ENCODE measurements around the gene METTL2B.
"Not testable (repeated sequence)": the region's sequence is repeated elsewhere in the genome, so short reads cannot be mapped to it uniquely, and the experiment has no call there.

Gene METTL2B

DNA sequence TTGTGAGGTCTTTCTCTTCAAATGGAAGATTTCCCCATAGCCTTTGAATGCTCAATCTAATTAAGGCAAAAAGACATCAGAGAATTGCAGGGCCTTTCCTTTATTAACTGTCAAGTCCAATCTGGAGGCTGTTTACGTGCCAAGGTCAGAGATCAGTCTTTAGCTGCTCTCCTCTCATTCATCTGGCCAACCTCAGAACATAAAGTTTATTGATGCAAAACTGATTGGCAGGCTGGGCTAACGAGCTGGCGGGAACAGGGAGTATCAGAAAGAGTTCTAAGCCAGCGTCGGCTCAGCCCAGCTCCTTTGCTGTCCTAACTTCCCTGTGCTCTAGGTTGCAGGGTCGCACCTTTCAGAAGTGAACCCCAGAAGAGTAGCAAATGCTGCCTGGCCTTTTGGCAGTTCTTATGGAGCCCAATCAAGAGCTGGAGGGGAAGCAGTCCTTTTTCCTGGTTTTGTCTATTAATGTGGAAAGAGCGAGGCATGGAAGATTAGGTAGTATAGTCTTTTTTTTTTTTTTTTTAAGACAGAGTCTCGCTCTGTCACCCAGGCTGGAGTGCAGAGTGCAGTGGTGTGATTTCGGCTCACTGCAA lies 47.5 kb downstream of the METTL2B start:
- not testable (repeated sequence) for H3K27ac ChIP-seq (ENCODE audit: low read depth, low read length); H3K36me3 ChIP-seq (ENCODE audit: control insufficient read depth in 5 of 5, insufficient read depth in 5 of 5, low read length in 5 of 5); H3K9me3 ChIP-seq (ENCODE audit: control insufficient read depth in 5 of 5, low read length in 5 of 5); H3K9ac ChIP-seq (ENCODE audit: low read length in 5 of 5); H3K27me3 ChIP-seq (ENCODE audit: control insufficient read depth in 5 of 5, insufficient read depth in 4 of 5, low read length in 5 of 5); H3K4me1 ChIP-seq (ENCODE audit: control insufficient read depth in 5 of 5, insufficient read depth in 5 of 5, low read length in 5 of 5); H3K4me3 ChIP-seq (ENCODE audit: low read depth in 1 of 5, low read length in 5 of 5)

DNA sequence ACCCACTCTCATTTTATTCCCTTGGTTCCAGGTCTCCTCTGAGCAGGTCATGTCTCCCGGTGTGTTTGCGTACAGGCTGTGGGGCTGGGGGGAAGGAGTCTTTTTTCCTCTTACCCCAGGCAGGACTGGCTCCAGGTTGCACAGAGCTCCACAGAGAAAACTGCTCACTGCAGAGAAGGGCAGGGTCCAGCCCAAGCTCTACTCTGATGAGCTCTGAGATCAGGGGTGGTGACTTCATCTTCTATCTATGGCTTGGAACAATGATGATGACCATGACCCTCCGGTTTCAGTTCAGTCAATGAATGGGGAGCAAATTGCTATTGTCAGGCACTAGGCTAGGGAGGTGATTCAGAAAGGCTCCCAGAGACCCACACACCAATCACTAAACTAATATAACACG lies 49.0 kb downstream of the METTL2B start:
- not testable (repeated sequence) for H3K9ac ChIP-seq (ENCODE audit: low read length in 5 of 5); H3K4me3 ChIP-seq (ENCODE audit: low read depth in 1 of 5, low read length in 5 of 5); H3K9me3 ChIP-seq (ENCODE audit: control insufficient read depth in 5 of 5, low read length in 5 of 5); H3K36me3 ChIP-seq (ENCODE audit: control insufficient read depth in 5 of 5, insufficient read depth in 5 of 5, low read length in 5 of 5); H3K27ac ChIP-seq (ENCODE audit: low read depth, low read length); H3K27me3 ChIP-seq (ENCODE audit: control insufficient read depth in 5 of 5, insufficient read depth in 4 of 5, low read length in 5 of 5)
- H3K4me1 ChIP-seq (ENCODE audit: control insufficient read depth in 5 of 5, insufficient read depth in 5 of 5, low read length in 5 of 5) = peaks cover 3 to 19% (median 12%) of the 10 kb centered on the region in 5 donors

DNA sequence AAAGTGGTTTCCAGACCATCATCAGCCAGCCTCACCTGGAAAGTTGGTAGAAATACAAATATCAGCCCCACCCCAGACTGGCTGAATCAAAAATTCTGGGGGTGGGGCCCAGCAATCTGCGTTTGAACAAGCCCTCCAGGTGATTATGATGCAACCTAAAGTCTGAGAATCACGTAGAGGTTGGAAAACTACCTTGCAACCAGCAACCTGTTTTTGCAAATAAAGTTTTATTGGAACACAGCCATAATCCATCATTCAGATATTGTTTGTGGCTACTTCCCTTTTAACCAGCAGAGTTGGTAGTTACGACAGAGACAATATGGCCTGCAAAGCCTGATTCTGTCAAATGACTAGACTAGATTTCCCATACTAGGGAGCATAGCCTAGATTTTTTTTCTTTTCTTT lies 49.5 kb downstream of the METTL2B start:
- not testable (repeated sequence) for H3K27ac ChIP-seq (ENCODE audit: low read depth, low read length); H3K36me3 ChIP-seq (ENCODE audit: control insufficient read depth in 5 of 5, insufficient read depth in 5 of 5, low read length in 5 of 5); H3K4me3 ChIP-seq (ENCODE audit: low read depth in 1 of 5, low read length in 5 of 5); H3K9me3 ChIP-seq (ENCODE audit: control insufficient read depth in 5 of 5, low read length in 5 of 5); H3K9ac ChIP-seq (ENCODE audit: low read length in 5 of 5); H3K27me3 ChIP-seq (ENCODE audit: control insufficient read depth in 5 of 5, insufficient read depth in 4 of 5, low read length in 5 of 5)
- H3K4me1 ChIP-seq (ENCODE audit: control insufficient read depth in 5 of 5, insufficient read depth in 5 of 5, low read length in 5 of 5) = peaks cover 3 to 19% (median 12%) of the 10 kb centered on the region in 5 donors

DNA sequence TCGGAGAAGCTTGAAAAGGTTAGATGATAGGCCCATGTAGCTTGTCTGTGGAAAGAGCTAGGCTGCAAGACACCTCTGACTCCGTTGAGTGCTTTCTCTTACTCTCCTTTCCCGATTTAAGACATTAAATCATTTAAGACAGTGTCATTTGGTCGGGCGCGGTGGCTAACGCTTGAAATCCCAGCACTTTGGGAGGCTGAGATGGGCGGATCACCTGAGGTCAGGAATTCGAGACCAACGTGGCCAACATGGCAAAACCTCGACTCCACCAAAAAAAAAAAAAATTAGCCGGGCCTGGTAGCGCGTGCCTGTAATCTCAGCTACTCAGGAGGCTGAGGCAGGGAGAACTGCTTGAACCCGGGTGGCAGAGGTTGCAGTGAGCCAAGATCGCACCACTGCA lies 52.6 kb downstream of the METTL2B start:
- H3K9me3 ChIP-seq (ENCODE audit: control insufficient read depth in 5 of 5, low read length in 5 of 5); H3K27me3 ChIP-seq (ENCODE audit: control insufficient read depth in 5 of 5, insufficient read depth in 4 of 5, low read length in 5 of 5); H3K36me3 ChIP-seq (ENCODE audit: control insufficient read depth in 5 of 5, insufficient read depth in 5 of 5, low read length in 5 of 5); H3K27ac ChIP-seq (ENCODE audit: low read depth, low read length); H3K4me3 ChIP-seq (ENCODE audit: low read depth in 1 of 5, low read length in 5 of 5); H3K9ac ChIP-seq (ENCODE audit: low read length in 5 of 5): not testable (repeated sequence)
- H3K4me1 ChIP-seq (ENCODE audit: control insufficient read depth in 5 of 5, insufficient read depth in 5 of 5, low read length in 5 of 5) = peaks cover 0 to 24% (median 20%) of the 10 kb centered on the region in 5 donors

DNA sequence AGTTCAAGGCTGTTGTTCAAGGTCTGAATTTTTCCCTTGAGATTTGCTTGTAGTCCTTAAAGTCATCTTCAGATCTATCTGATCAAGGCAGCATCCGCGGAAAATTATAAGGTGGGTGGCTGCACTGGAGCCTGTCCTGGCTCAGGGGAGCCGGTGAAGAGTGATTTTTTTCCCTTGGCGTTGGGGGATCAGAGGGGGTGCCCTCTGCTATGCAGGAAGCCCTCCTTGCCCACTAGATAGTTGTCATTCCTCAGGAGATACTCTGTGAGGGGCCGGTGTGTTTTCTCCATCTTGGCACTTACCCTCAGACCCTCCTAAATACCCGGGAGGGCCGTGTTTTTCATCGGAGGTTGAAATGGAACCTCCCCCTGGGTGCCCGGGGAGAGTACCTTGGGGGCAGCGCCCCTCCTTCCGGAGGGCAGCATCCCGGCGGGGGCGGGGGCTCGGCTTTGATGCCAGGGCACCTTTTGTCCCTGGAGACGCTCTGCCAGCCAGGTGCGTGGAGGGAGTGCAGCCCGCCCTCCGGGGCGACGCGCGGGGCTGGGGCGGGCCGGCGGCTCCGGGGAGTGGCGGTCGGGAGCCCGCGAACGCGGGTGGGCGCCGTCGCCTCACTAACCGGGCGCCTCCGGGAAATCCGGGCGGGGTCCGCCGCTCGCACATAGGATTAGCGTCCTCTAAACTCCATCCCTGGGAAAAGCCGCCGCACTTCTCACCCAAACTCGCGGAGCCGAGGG lies 53.7 kb downstream of the METTL2B start:
- peak overlapping the region; percentile 57 for H3K27ac ChIP-seq (ENCODE audit: low read depth, low read length)
- H3K27me3 ChIP-seq (ENCODE audit: control insufficient read depth in 5 of 5, insufficient read depth in 4 of 5, low read length in 5 of 5); H3K9me3 ChIP-seq (ENCODE audit: control insufficient read depth in 5 of 5, low read length in 5 of 5); H3K36me3 ChIP-seq (ENCODE audit: control insufficient read depth in 5 of 5, insufficient read depth in 5 of 5, low read length in 5 of 5): not testable (repeated sequence)
- peak overlapping the region; percentile 56 to 70 (median 63) for H3K4me3 ChIP-seq (ENCODE audit: low read depth in 1 of 5, low read length in 5 of 5)
- H3K4me1 ChIP-seq (ENCODE audit: control insufficient read depth in 5 of 5, insufficient read depth in 5 of 5, low read length in 5 of 5) = peaks cover 0 to 25% (median 24%) of the 10 kb centered on the region in 5 donors
- H3K9ac ChIP-seq (ENCODE audit: low read length in 5 of 5) = peak overlapping the region in 3 of 5 donors; percentile 75 to 82 (median 75)

DNA sequence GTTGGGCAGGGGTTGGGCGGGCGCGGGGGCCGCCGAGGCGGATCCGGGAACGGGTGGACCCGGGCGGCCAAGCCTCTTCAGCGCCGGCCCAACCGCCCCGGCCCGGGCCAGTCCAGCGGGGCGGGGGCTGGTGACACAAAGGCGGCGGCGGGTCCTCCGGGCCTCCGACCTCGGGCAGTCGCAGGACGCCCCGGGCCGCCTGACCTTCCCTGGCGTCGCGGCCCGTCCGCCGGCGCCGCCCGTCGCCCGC lies 54.2 kb downstream of the METTL2B start:
- Histone ChIP-seq H3K4me1 (ENCODE audit: control insufficient read depth in 5 of 5, insufficient read depth in 5 of 5, low read length in 5 of 5) (peaks cover 0 to 28% (median 24%) of the 10 kb centered on the region in 5 donors), H3K36me3 (ENCODE audit: control insufficient read depth in 5 of 5, insufficient read depth in 5 of 5, low read length in 5 of 5) (peaks cover 0 to 2% (median 0%) of the 10 kb centered on the region in 5 donors), H3K9me3 (ENCODE audit: control insufficient read depth in 5 of 5, low read length in 5 of 5) (no peaks in the 10 kb centered on the region), H3K27ac (ENCODE audit: low read depth, low read length) (peak overlapping the region; percentile 57), H3K4me3 (ENCODE audit: low read depth in 1 of 5, low read length in 5 of 5) (peak overlapping the region in 4 of 5 donors; percentile 56 to 70 (median 61)), H3K9ac (ENCODE audit: low read length in 5 of 5) (peak overlapping the region in 3 of 5 donors; percentile 56 to 82 (median 75)), H3K27me3 (ENCODE audit: control insufficient read depth in 5 of 5, insufficient read depth in 4 of 5, low read length in 5 of 5) (no peaks in the 10 kb centered on the region)

DNA sequence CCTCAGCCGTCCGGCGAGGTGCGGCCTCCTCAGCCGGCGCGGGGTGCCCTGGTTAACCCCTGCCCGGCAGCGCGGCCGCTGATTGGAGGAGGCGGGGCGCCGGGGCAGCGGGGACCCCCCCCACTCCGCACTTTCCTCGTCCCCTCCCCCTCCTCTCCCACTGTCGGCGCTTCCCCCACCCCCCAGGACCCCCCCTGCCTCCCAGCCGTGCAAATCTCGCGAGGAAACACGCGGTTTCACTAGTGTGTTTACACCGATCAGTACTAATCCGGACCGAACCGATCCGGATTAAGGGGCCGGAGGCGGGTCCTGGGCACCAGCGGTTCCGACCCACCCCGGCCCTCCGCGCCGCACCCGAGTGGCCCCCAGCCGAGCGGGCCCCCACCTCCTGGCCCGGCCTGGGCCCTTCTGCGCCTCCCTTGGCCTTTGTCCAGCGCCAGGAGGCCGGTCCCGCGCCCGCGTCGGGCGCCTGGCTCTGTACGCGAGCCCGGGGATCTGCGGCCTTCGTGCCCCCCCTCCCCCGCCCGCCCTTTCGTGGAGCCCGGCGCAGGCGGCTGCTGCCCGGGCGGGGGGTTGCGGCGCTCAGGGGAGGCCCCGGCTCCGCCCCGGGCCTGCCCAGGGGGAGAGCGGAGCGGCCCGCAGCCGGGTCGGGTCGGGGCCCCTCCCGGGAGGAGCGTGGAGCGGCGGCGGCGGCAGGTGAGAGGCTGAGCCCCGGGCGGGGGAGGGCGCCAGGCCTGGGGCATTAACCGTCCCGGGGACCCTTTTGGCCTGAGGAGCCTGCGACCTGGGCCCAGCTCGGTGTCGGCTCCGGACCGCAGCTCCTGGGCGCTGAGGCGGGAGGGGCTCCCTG lies 54.8 kb downstream of the METTL2B start:
- peak overlapping the region in 4 of 5 donors; percentile 63 to 70 (median 68) for H3K4me3 ChIP-seq (ENCODE audit: low read depth in 1 of 5, low read length in 5 of 5)
- peak overlapping the region; percentile 89 for H3K27ac ChIP-seq (ENCODE audit: low read depth, low read length)
- peaks cover 0 to 31% (median 24%) of the 10 kb centered on the region in 5 donors for H3K4me1 ChIP-seq (ENCODE audit: control insufficient read depth in 5 of 5, insufficient read depth in 5 of 5, low read length in 5 of 5)
- not testable (repeated sequence) for H3K9me3 ChIP-seq (ENCODE audit: control insufficient read depth in 5 of 5, low read length in 5 of 5); H3K27me3 ChIP-seq (ENCODE audit: control insufficient read depth in 5 of 5, insufficient read depth in 4 of 5, low read length in 5 of 5); H3K36me3 ChIP-seq (ENCODE audit: control insufficient read depth in 5 of 5, insufficient read depth in 5 of 5, low read length in 5 of 5)
- peak overlapping the region in 4 of 5 donors; percentile 48 to 85 (median 82) for H3K9ac ChIP-seq (ENCODE audit: low read length in 5 of 5)

DNA sequence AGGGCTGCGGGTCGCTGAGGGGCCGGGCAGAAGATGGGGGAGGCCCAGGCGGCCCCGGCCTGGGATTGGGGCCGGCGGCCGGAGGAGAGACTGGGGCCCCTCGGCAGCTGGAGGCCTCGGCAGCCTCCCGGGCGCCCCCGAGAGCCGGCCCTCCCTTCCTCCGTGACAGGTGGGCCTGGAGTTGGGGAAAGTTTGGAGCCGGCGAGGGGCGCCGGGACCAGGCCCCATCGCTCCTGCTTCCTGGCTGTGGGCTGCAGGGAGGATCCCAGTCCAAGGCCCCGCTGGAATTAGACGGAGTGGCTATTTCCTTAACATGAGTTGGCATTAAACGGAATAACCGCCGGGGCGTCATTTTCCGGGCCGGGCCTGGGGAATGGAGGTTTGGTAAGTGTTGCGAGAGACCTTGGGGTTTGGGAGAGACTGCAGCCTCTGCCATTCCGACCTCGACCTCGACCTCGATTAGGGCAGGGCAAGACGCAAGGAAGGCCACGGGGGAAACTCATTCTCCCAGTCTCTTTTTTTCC lies 55.5 kb downstream of the METTL2B start:
- Histone ChIP-seq H3K27ac (ENCODE audit: low read depth, low read length) (peak overlapping the region; percentile 89), H3K4me3 (ENCODE audit: low read depth in 1 of 5, low read length in 5 of 5) (peak overlapping the region; percentile 63 to 81 (median 67)), H3K9ac (ENCODE audit: low read length in 5 of 5) (peak overlapping the region; percentile 79 to 87 (median 83)), H3K4me1 (ENCODE audit: control insufficient read depth in 5 of 5, insufficient read depth in 5 of 5, low read length in 5 of 5) (peaks cover 0 to 31% (median 24%) of the 10 kb centered on the region in 5 donors)
- H3K36me3 ChIP-seq (ENCODE audit: control insufficient read depth in 5 of 5, insufficient read depth in 5 of 5, low read length in 5 of 5); H3K27me3 ChIP-seq (ENCODE audit: control insufficient read depth in 5 of 5, insufficient read depth in 4 of 5, low read length in 5 of 5); H3K9me3 ChIP-seq (ENCODE audit: control insufficient read depth in 5 of 5, low read length in 5 of 5): not testable (repeated sequence)

DNA sequence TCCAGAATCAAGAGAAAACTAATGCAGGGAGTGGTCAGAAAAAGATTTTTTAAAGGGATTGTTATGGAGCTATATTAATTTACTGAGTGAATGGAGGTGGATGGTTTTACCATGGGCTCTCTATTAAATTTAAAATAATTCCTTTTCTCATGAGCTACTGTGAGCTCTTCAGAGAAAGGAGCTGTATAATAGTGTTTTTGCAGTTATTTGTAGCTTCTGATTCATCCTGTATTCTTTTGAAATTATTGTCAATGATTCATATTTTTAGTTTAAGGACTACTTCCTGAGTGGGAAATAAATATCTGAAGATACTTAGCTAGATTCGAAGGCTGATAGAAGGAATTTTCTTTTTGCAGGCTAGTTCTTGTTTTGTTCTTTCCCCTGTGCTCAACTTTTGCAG lies 56.4 kb downstream of the METTL2B start:
- not testable (repeated sequence) for H3K36me3 ChIP-seq (ENCODE audit: control insufficient read depth in 5 of 5, insufficient read depth in 5 of 5, low read length in 5 of 5); H3K27me3 ChIP-seq (ENCODE audit: control insufficient read depth in 5 of 5, insufficient read depth in 4 of 5, low read length in 5 of 5); H3K9me3 ChIP-seq (ENCODE audit: control insufficient read depth in 5 of 5, low read length in 5 of 5)
- H3K4me3 ChIP-seq (ENCODE audit: low read depth in 1 of 5, low read length in 5 of 5) = peak overlapping the region in 4 of 5 donors; percentile 11 to 67 (median 32)
- peak overlapping the region; percentile 89 for H3K27ac ChIP-seq (ENCODE audit: low read depth, low read length)
- peak overlapping the region in 3 of 5 donors; percentile 25 to 85 (median 30) for H3K9ac ChIP-seq (ENCODE audit: low read length in 5 of 5)
- peaks cover 0 to 31% (median 24%) of the 10 kb centered on the region in 5 donors for H3K4me1 ChIP-seq (ENCODE audit: control insufficient read depth in 5 of 5, insufficient read depth in 5 of 5, low read length in 5 of 5)

DNA sequence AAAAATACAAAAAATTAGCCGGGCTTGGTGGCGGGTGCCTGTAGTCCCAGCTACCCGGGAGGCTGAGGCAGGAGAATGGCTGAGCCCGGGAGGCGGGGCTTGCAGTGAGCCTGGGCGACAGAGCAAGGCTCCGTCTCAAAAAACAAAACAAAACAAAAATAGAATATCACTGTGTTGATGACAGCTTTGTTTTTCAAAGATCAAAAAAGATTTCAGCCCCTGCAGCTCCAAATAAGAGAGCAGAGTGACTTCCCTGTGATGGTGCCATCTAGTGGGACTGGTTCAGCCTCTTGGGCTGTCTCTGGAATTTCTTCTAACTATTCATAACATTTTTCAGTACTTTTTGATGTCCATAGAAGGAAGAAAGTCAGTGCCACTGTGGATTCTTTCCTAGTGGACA lies 60.9 kb downstream of the METTL2B start:
- H3K27me3 ChIP-seq (ENCODE audit: control insufficient read depth in 5 of 5, insufficient read depth in 4 of 5, low read length in 5 of 5); H3K36me3 ChIP-seq (ENCODE audit: control insufficient read depth in 5 of 5, insufficient read depth in 5 of 5, low read length in 5 of 5); H3K9ac ChIP-seq (ENCODE audit: low read length in 5 of 5); H3K27ac ChIP-seq (ENCODE audit: low read depth, low read length); H3K9me3 ChIP-seq (ENCODE audit: control insufficient read depth in 5 of 5, low read length in 5 of 5); H3K4me3 ChIP-seq (ENCODE audit: low read depth in 1 of 5, low read length in 5 of 5): not testable (repeated sequence)
- peaks cover 0 to 20% (median 12%) of the 10 kb centered on the region in 5 donors for H3K4me1 ChIP-seq (ENCODE audit: control insufficient read depth in 5 of 5, insufficient read depth in 5 of 5, low read length in 5 of 5)
